ENCODE results near the gene FBP1.

Gene FBP1

DNA sequence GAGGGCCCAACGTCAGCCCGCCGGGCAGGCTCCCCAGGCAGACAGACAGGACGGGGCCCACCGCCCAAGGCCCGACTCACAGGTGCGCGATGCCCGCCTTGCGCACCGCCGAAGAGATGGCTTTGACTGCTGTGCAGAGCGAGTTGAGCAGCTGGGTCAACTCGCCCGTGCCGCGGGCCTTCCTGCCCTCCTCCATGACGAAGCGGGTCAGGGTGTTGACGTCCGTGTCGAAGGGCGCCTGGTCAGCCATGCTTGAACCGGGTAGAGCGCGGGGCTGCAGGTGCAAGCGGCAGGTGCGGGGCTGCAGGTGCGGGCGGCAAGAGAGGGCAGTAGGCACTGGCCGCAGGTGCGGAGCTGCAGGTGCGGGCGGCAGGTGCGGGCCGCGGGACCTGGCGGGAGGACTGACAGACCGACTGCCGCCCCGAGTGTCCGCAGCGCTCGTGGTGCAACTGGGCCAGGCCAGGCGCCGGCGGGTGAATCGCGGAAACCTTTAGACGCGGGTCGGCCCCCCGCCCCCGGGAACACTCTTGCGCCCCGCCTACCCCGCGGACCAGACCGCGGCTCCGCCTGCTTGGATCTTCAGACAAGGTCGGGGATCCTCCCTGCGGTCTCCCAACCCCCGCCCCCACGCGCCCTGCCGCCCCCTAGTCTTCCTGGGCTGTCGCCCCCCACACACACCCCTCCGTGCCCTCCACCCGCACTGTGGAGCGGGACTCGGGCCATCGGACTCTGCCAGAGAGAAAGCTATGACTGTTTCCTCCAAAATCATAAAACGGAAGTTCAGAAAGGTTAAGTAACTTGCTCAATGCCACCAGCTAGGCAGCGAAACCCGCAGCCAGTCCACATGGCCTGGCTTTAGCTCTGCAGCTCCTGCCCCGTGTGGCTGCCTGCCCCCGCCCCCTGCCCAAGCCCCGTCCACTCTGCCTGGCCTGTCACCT, at the start of gene FBP1:
Gene FBP1, minus strand, starts transcription at position 458 of the 938 bp plus-strand sequence. Its CDS starts 208 bp downstream, at position 250.
- peak; percentile 13 to 23 for DNase-seq (ENCODE audit: extremely low read depth in 1 of 2, low read depth in 1 of 2)

- DNase-seq (ENCODE audit: extremely low read depth in 1 of 2, low read depth in 1 of 2): no peak
Measured at GRCh38 chr9:94687451-94687850, 48.1 kb upstream of the FBP1 start.

- no peak for DNase-seq (ENCODE audit: extremely low read depth in 1 of 2, low read depth in 1 of 2)
Measured at GRCh38 chr9:94685359-94685758, 46.0 kb upstream of the FBP1 start.

- DNase-seq (ENCODE audit: extremely low read depth in 1 of 2, low read depth in 1 of 2): peak in 1 of 2 donors; percentile 39
Measured at GRCh38 chr9:94681508-94681907, 42.2 kb upstream of the FBP1 start.

- no peak for DNase-seq (ENCODE audit: extremely low read depth in 1 of 2, low read depth in 1 of 2)
Measured at GRCh38 chr9:94680621-94681020, 41.3 kb upstream of the FBP1 start.

DNA sequence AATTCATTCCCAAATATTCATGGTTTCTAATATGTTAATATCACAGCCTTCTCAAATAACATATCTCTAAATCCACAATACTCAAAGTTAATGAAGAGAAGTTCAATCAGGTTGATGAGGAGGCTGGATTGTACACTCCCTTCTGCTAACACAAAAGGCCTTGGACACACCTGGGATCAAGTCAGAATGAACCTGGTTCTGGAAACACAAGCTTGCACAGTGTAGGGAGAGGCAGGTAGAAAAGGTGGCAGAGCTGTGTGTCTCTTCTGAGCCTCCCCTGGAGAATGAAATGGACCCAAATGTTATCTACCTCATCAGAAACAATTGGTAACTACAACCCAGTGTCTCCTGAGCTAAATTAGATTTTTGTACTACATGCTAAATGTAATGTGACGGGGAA, 40.7 kb upstream of the FBP1 start:
- no peak for DNase-seq (ENCODE audit: extremely low read depth in 1 of 2, low read depth in 1 of 2)

DNA sequence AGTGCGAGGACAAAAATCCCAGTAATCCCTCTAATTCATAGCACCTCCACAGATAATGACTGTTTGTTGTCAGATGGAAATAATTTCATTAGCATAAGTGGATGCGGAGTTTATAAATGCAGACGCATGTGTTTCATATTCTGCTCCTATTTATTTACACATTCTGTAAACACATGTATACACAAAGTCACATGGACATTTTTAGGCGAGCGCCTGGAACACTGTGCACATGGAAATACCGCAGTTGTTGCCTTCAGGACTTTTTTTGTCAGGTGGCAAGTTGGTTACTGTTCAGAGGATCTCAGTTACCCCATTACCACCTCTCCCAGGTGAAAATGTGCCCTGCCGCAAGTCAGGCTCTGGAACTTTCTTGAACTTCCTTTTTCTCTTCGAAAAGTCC, 40.3 kb upstream of the FBP1 start:
- no peak for DNase-seq (ENCODE audit: extremely low read depth in 1 of 2, low read depth in 1 of 2)

DNA sequence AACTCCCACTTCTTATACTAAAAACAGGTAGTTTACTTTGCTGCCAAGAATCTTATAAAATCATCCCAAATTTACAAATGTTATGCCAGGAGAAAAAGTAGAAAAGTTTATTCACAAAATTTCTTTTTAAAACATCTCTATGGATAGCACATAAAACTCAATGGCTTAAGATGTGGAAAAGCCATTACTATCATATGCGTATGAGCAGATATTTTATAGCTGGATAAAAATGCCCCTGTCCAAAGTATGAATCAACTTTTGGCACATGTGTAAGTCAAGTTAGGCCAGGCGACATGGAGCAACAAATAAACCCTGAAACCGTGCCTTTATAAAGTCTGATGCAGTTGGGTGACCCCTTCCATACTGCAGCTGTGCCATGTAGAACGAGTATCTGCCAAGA, 38.6 kb upstream of the FBP1 start:
- no peak for DNase-seq (ENCODE audit: extremely low read depth in 1 of 2, low read depth in 1 of 2)

DNA sequence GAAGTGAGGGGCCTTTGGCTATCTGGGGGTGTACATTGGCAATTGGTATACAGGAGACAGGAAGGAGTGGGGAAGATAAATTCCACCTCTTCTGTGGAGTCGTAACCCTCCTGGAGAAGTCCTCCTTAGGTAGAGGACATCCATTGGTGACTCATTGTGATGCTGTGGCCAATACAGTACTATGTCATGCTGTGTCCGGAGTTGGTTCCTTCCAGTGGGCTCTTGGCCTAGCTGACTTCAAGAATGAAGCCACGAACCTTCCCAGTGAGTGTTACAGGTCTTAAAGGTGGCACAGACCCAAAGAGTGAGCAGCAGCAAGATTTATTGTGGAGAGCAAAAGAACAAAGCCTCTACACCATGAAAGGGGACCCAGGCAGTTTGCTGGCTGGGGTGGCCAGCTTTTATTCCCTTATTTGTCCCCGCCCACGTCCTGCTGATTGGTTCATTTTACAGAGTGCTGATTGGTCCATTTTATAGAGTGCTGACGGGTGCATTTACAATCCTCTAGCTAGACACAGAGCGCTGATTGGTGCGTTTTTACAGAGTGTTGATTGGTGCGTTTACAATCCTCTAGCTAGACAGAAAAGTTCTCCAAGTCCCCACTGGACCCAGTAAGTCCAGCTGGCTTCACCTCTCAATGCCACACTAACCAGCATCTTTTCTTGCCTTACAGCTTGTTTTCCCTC, 37.3 kb upstream of the FBP1 start:
- DNase-seq (ENCODE audit: extremely low read depth in 1 of 2, low read depth in 1 of 2): no peak

- DNase-seq (ENCODE audit: extremely low read depth in 1 of 2, low read depth in 1 of 2): no peak
Measured at GRCh38 chr9:94675008-94675881, 35.9 kb upstream of the FBP1 start.

GRCh38 chr9:94672811-94673487, 33.6 kb upstream of the FBP1 start:
- DNase-seq (ENCODE audit: extremely low read depth in 1 of 2, low read depth in 1 of 2): no peak

GRCh38 chr9:94668928-94669729, 29.8 kb upstream of the FBP1 start:
- no peak for DNase-seq (ENCODE audit: extremely low read depth in 1 of 2, low read depth in 1 of 2)

- no peak for DNase-seq (ENCODE audit: extremely low read depth in 1 of 2, low read depth in 1 of 2)
Measured at GRCh38 chr9:94668418-94668927, 29.2 kb upstream of the FBP1 start.

DNA sequence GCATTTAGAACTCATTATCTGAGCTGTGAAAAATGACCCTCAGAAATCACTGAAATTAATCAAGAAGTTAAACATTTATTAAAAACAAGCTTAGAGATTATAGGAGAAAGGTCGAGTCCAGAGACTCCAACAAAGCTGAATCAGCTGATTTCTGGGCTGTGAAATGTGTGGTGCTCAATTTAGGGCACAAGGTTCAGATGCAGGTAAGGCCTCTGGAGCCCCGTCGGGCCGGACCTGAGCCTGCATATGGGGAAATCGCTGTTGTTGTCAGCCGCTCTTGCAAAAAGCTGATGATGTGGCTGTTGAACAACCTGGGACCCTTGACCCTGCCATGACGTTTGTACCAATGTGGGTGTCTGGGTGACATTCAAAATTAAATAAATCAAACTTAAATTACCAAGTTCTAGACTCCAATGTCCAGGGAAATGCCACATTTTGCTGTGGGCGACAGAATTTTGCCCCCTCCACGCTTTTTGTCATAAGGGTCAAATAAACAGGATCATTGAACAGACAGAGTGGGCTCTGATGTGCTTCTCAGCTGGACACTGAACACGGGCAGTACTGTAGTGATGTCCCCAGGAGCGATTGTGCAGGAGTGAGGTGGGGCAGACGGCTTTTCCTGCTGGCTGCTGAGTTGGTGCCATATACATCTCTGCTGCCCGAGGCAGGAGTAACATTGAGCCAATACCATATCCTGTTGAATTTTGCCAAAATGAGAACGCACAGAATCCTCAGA, 27.2 kb upstream of the FBP1 start:
- DNase-seq (ENCODE audit: extremely low read depth in 1 of 2, low read depth in 1 of 2): no peak

DNA sequence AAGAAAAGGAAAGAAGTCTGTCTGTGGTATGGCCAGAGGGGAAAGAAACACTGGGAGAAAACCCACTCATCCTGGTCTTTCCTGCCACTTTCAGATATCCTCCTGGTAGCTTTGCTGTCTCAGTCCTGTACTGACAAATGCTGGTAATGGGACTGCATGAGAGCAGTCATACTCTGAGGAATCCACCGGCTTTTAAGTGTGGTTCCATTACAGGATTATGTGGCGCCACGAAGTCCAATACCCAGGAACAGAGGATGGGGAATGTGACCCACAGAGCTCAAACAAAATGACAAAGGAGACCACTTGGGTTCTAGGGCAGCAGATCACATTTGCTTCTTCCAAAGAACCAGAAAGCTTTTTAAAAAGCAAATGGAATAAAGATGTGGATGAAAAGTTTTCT, 26.3 kb upstream of the FBP1 start:
- no peak for DNase-seq (ENCODE audit: extremely low read depth in 1 of 2, low read depth in 1 of 2)

DNA sequence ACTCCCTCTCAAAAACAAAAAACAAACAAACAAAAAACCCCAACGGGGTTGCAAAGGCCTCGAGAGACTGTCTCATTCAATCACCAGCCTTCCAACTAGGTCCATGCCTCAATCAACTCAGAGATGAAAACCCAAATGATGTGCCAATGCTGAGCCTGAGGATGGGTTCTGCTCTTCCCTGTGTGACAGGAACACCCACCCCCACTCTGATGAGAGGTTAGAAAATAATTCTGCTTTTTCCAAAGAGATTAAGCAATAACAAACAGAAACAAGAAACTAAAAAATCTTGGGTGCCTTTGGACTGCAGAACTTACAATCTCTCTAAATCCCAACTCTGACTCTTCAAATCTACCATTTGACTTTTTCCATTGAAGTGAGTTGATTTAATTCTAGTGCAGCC, 25.5 kb upstream of the FBP1 start:
- DNase-seq (ENCODE audit: extremely low read depth in 1 of 2, low read depth in 1 of 2): no peak

- DNase-seq (ENCODE audit: extremely low read depth in 1 of 2, low read depth in 1 of 2): no peak
Measured at GRCh38 chr9:94663640-94664039, 24.3 kb upstream of the FBP1 start.

DNA sequence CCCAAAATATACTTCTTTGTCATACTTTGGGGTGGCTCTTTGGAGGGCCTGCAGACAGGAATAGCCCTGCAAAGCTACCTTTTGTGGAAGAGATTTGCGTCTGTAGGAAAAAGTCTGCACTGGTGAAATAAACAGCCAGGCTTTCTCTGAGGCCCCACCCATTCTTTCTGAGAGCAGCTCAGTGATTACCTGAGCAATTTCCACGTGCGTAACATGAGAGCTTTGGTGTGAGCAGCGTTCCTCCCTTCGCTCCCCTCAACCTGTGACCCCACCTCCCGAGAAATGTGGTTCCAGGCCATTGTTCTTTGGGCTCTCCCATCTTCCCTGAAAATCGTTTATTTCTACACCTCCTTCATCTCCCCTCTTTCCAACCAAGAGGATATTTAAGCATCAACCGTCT, 23.8 kb upstream of the FBP1 start:
- DNase-seq (ENCODE audit: extremely low read depth in 1 of 2, low read depth in 1 of 2): no peak

Data from stimulated activated CD8-positive, alpha-beta memory T cell treated with anti-CD3 and anti-CD28 coated beads, Interleukin-7, amount 100 ng/mL, for 48 hours (primary cell).